SK-N-SH (cell line): ENCODE results near the gene ACOT4.

ENCODE experiments used
- RCOR1 ChIP-seq: fragments of 150-350 bp; IDR thresholded peaks from 2 replicates; pipeline ENCODE4 v1.6.1; 2017; ENCODE audit warnings: antibody characterized with exemption, low read length
- TAF1 ChIP-seq: IDR thresholded peaks from 2 replicates; pipeline ENCODE4 v1.6.1; 2012; ENCODE audit warnings: low read depth, mild to moderate bottlenecking, low read length, moderate library complexity, borderline replicate concordance
- ZBTB33 ChIP-seq: IDR thresholded peaks from 2 replicates; pipeline ENCODE4 v1.4.0; 2012; ENCODE audit warnings: low read depth, borderline replicate concordance
- TF ChIP-seq, protein P1 (sequence below): fragments of 200-600 bp; sonication (generic); IDR thresholded peaks from 2 replicates; pipeline ENCODE4 v1.6.1; 2017; ENCODE audit warnings: antibody characterized with exemption, mild to moderate bottlenecking, moderate library complexity
- TF ChIP-seq, protein P2 (sequence below): fragments of 150-350 bp; IDR thresholded peaks from 2 replicates; pipeline ENCODE4 v1.6.1; 2016; ENCODE audit warnings: mild to moderate bottlenecking, low read depth, low read length

- TF ChIP-seq, protein P1, sequence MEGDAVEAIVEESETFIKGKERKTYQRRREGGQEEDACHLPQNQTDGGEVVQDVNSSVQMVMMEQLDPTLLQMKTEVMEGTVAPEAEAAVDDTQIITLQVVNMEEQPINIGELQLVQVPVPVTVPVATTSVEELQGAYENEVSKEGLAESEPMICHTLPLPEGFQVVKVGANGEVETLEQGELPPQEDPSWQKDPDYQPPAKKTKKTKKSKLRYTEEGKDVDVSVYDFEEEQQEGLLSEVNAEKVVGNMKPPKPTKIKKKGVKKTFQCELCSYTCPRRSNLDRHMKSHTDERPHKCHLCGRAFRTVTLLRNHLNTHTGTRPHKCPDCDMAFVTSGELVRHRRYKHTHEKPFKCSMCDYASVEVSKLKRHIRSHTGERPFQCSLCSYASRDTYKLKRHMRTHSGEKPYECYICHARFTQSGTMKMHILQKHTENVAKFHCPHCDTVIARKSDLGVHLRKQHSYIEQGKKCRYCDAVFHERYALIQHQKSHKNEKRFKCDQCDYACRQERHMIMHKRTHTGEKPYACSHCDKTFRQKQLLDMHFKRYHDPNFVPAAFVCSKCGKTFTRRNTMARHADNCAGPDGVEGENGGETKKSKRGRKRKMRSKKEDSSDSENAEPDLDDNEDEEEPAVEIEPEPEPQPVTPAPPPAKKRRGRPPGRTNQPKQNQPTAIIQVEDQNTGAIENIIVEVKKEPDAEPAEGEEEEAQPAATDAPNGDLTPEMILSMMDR: no peak
- TF ChIP-seq, protein P2, sequence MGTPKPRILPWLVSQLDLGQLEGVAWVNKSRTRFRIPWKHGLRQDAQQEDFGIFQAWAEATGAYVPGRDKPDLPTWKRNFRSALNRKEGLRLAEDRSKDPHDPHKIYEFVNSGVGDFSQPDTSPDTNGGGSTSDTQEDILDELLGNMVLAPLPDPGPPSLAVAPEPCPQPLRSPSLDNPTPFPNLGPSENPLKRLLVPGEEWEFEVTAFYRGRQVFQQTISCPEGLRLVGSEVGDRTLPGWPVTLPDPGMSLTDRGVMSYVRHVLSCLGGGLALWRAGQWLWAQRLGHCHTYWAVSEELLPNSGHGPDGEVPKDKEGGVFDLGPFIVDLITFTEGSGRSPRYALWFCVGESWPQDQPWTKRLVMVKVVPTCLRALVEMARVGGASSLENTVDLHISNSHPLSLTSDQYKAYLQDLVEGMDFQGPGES: no peak
- TF ChIP-seq RCOR1 (no peak), ZBTB33 (no peak), TAF1 (no peak)
Observed at GRCh38 chr14:73613046-73613383, 21.3 kb downstream of the ACOT4 start.
